Middle frontal gyrus (tissue), 1 donor: ENCODE data around the gene RNF212B.
"Not testable (repeated sequence)": the region's sequence is repeated elsewhere in the genome, so short reads cannot be mapped to it uniquely, and the experiment has no call there.

Experiments used
- DNase-seq: peaks from one replicate; pipeline ENCODE4 v3.0.0-alpha.2; 2015; ENCODE audit warnings: low spot score; ENCODE audit errors: extremely low spot score

The RNF212B gene

GRCh38 chr14:23237772-23238594, at the start of gene RNF212B:
Gene RNF212B (plus strand): TSS chr14:23237936. CDS start chr14:23240346, 2,410 bp downstream.
- DNase-seq: peak; percentile 48

- DNase-seq: no peak
These were observed 44.3 kb upstream of the RNF212B start for GRCh38 chr14:23193432-23193831.

GRCh38 chr14:23195552-23196101, 42.1 kb upstream of the RNF212B start:
- no peak for DNase-seq

GRCh38 chr14:23196487-23196886, 41.2 kb upstream of the RNF212B start:
- DNase-seq: not testable (repeated sequence)

- DNase-seq: not testable (repeated sequence)
These were observed 38.6 kb upstream of the RNF212B start for GRCh38 chr14:23199141-23199540.

GRCh38 chr14:23202001-23202400, 35.7 kb upstream of the RNF212B start:
- DNase-seq: no peak

GRCh38 chr14:23206422-23207145, 31.2 kb upstream of the RNF212B start:
- no peak for DNase-seq

- DNase-seq: no peak
These were observed 30.6 kb upstream of the RNF212B start for GRCh38 chr14:23207146-23207540.

GRCh38 chr14:23208324-23208723, 29.4 kb upstream of the RNF212B start:
- DNase-seq: no peak

- DNase-seq: no peak
These were observed 27.9 kb upstream of the RNF212B start for GRCh38 chr14:23209651-23210423.

- no peak for DNase-seq
These were observed 22.3 kb upstream of the RNF212B start for GRCh38 chr14:23215421-23215820.

GRCh38 chr14:23217032-23218020, 20.4 kb upstream of the RNF212B start:
- no peak for DNase-seq

GRCh38 chr14:23219075-23219474, 18.7 kb upstream of the RNF212B start:
- DNase-seq: no peak

GRCh38 chr14:23224958-23225357, 12.8 kb upstream of the RNF212B start:
- not testable (repeated sequence) for DNase-seq

- DNase-seq: no peak
These were observed 10.2 kb upstream of the RNF212B start for GRCh38 chr14:23227566-23227965.

GRCh38 chr14:23228812-23229211, 8.9 kb upstream of the RNF212B start:
- DNase-seq: no peak

- DNase-seq: not testable (repeated sequence)
These were observed 5.4 kb upstream of the RNF212B start for GRCh38 chr14:23232241-23232808.

- no peak for DNase-seq
These were observed 2.9 kb downstream of the RNF212B start for GRCh38 chr14:23240661-23241060.

- not testable (repeated sequence) for DNase-seq
These were observed 3.5 kb downstream of the RNF212B start for GRCh38 chr14:23241061-23241715.
